IMR-90 (cell line): ENCODE results near the gene LINGO1. TPM values are rescaled to one million over a fixed set of nuclear protein-coding genes. Genes with fewer than 3 reads are reported as not detected.

ENCODE experiments used
- ATAC-seq: fragments of 200-7000 bp; cut with Tn5 transposase; 2 replicates; pipeline ENCODE4 v1.9.1; 2020; ENCODE audit warnings: low read depth, mild to moderate bottlenecking, moderate library complexity
- BruUV-seq: library from RNA; stranded (reverse); fragments of 400-500 nt; replicated peaks from 2 replicates; lab custom pipeline; 2021; lab: Mats Ljungman, UMichigan
- CTCF ChIA-PET: fragments of 300-600 bp; formaldehyde crosslinking; extraction: SDS; loops from one replicate; lab custom pipeline; 2021; ENCODE audit warnings: antibody characterized with exemption; lab: Yijun Ruan, JAX
- POLR2A ChIA-PET: fragments of 300-600 bp; sonication (Branson Sonifier 250); formaldehyde crosslinking; loops from one replicate; lab custom pipeline; 2022; ENCODE audit warnings: antibody characterized with exemption; ENCODE audit not compliant: unreplicated experiment; lab: Charles Lee
- DNase-seq: peaks from one replicate; pipeline ENCODE4 v3.0.0; 2013
- H2AFZ ChIP-seq: replicated peaks from 2 replicates; pipeline ENCODE3; 2013; ENCODE audit warnings: low read length, mild to moderate bottlenecking; ENCODE audit not compliant: poor library complexity
- H2AK5ac ChIP-seq: 2 replicates; pipeline ENCODE4 v1.6.1; 2013; ENCODE audit warnings: low read depth, low read length, inconsistent platforms
- H2AK9ac ChIP-seq: replicated peaks from 2 replicates; pipeline ENCODE3; 2013; ENCODE audit warnings: mild to moderate bottlenecking, low read depth, low read length, moderate library complexity; ENCODE audit not compliant: poor library complexity
- H2BK120ac ChIP-seq: 2 replicates; pipeline ENCODE4 v1.6.1; 2013; ENCODE audit warnings: low read depth, low read length, inconsistent platforms
- H2BK15ac ChIP-seq: 3 replicates; pipeline ENCODE4 v1.6.1; 2013; ENCODE audit warnings: low read depth, low read length, inconsistent platforms
- H2BK20ac ChIP-seq: 2 replicates; pipeline ENCODE4 v1.6.1; 2013; ENCODE audit warnings: low read depth, mild to moderate bottlenecking, inconsistent platforms, low read length, moderate library complexity
- H2BK5ac ChIP-seq: 2 replicates; pipeline ENCODE4 v1.6.1; 2013; ENCODE audit warnings: mild to moderate bottlenecking, low read depth, low read length, inconsistent platforms; ENCODE audit not compliant: poor library complexity, severe bottlenecking
- H3K14ac ChIP-seq: replicated peaks from 2 replicates; pipeline ENCODE4 v1.6.1; 2013; ENCODE audit warnings: low read depth, low read length, inconsistent platforms
- H3K18ac ChIP-seq: 2 replicates; pipeline ENCODE4 v1.6.1; 2013; ENCODE audit warnings: low read depth, low read length, control low read depth
- H3K23ac ChIP-seq: 2 replicates; pipeline ENCODE4 v1.6.1; 2013; ENCODE audit warnings: low read depth, low read length, inconsistent platforms
- H3K27ac ChIP-seq: 2 replicates; pipeline ENCODE4 v1.5.1; 2013; ENCODE audit warnings: mild to moderate bottlenecking, control low read depth, low read length; ENCODE audit not compliant: insufficient read depth
- H3K27me3 ChIP-seq: 2 replicates; pipeline ENCODE4 v1.6.1; 2013; ENCODE audit warnings: low read length; ENCODE audit not compliant: control insufficient read depth, insufficient read depth
- H3K36me3 ChIP-seq: 2 replicates; pipeline ENCODE4 v1.6.1; 2013; ENCODE audit warnings: low read length, mixed read lengths; ENCODE audit not compliant: control insufficient read depth, insufficient read depth
- H3K4ac ChIP-seq: 2 replicates; pipeline ENCODE4 v1.6.1; 2013; ENCODE audit warnings: low read depth, low read length, inconsistent platforms
- H3K4me1 ChIP-seq: 2 replicates; pipeline ENCODE4 v1.6.1; 2013; ENCODE audit warnings: low read length, mixed read lengths; ENCODE audit not compliant: control insufficient read depth, insufficient read depth
- H3K4me2 ChIP-seq: 2 replicates; pipeline ENCODE4 v1.6.1; 2013; ENCODE audit warnings: low read depth, mild to moderate bottlenecking, control low read depth, low read length, moderate library complexity
- H3K4me3 ChIP-seq: 2 replicates; pipeline ENCODE4 v1.5.1; 2013; ENCODE audit warnings: low read depth, mild to moderate bottlenecking, control low read depth, low read length, moderate library complexity; ENCODE audit not compliant: insufficient read depth
- H3K56ac ChIP-seq: 2 replicates; pipeline ENCODE4 v1.6.1; 2013; ENCODE audit warnings: low read length, inconsistent platforms; ENCODE audit not compliant: insufficient read depth; ENCODE audit errors: extremely low read depth
- H3K79me1 ChIP-seq, 2 experiments: 2 replicates each; pipeline ENCODE4 v1.6.1; 2013; ENCODE audit warnings: low read length in 2 of 2, inconsistent platforms in 1 of 2, low read depth in 1 of 2
- H3K9ac ChIP-seq: 2 replicates; pipeline ENCODE4 v1.6.1; 2013; ENCODE audit warnings: low read depth, low read length, control low read depth
- H3K9me1 ChIP-seq: 2 replicates; pipeline ENCODE4 v1.6.1; 2013; ENCODE audit warnings: low read length, inconsistent platforms; ENCODE audit not compliant: insufficient read depth
- H3K9me3 ChIP-seq: 2 replicates; pipeline ENCODE4 v1.6.1; 2013; ENCODE audit warnings: low read length; ENCODE audit not compliant: control insufficient read depth, insufficient read depth
- H4K20me1 ChIP-seq: 2 replicates; pipeline ENCODE4 v1.6.1; 2013; ENCODE audit warnings: low read length, inconsistent platforms; ENCODE audit not compliant: insufficient read depth
- H4K5ac ChIP-seq: 2 replicates; pipeline ENCODE4 v1.6.1; 2013; ENCODE audit warnings: mild to moderate bottlenecking, low read depth, low read length, control low read depth
- H4K8ac ChIP-seq, 2 experiments: 2 replicates each; pipeline ENCODE4 v1.6.1; 2013; ENCODE audit warnings: low read depth in 2 of 2, low read length in 2 of 2, control low read depth in 1 of 2, inconsistent platforms in 1 of 2
- H4K91ac ChIP-seq: 2 replicates; pipeline ENCODE4 v1.6.1; 2013; ENCODE audit warnings: low read depth, low read length, inconsistent platforms; ENCODE audit not compliant: insufficient read depth
- CEBPB ChIP-seq: IDR thresholded peaks from 2 replicates; pipeline ENCODE4 v1.6.1; 2012; ENCODE audit warnings: low read depth, low read length, improper control_type of control experiment
- CHD1 ChIP-seq: IDR thresholded peaks from 2 replicates; pipeline ENCODE4 v1.6.1; 2012; ENCODE audit warnings: low read depth, low read length, improper control_type of control experiment
- CTCF ChIP-seq: conservative IDR thresholded peaks from 2 replicates; pipeline ENCODE4 v1.5.1; 2012; ENCODE audit warnings: mild to moderate bottlenecking, low read depth, low read length, improper control_type of control experiment
- FOS ChIP-seq: fragments of 150-350 bp; IDR thresholded peaks from 2 replicates; pipeline ENCODE4 v1.6.1; 2016; ENCODE audit warnings: low read depth, low read length
- MAZ ChIP-seq: IDR thresholded peaks from 2 replicates; pipeline ENCODE4 v1.6.1; 2012; ENCODE audit warnings: low read depth, mild to moderate bottlenecking, low read length, improper control_type of control experiment, moderate library complexity, borderline replicate concordance
- NFE2L2 ChIP-seq: fragments of 150-350 bp; IDR thresholded peaks from 2 replicates; pipeline ENCODE4 v1.6.1; 2016; ENCODE audit warnings: low read depth, mild to moderate bottlenecking, low read length
- POLR2A ChIP-seq: IDR thresholded peaks from 2 replicates; pipeline ENCODE4 v1.6.1; 2012; ENCODE audit warnings: mild to moderate bottlenecking, low read depth, low read length
- RCOR1 ChIP-seq: IDR thresholded peaks from 2 replicates; pipeline ENCODE4 v1.6.1; 2012; ENCODE audit warnings: mild to moderate bottlenecking, low read length, improper control_type of control experiment; ENCODE audit not compliant: insufficient replicate concordance
- SMC3 ChIP-seq: fragments of 150-350 bp; IDR thresholded peaks from 2 replicates; pipeline ENCODE4 v1.6.1; 2016; ENCODE audit warnings: low read depth, mild to moderate bottlenecking, antibody characterized with exemption, low read length, moderate library complexity
- USF2 ChIP-seq: fragments of 150-350 bp; IDR thresholded peaks from 2 replicates; pipeline ENCODE4 v1.6.1; 2017; ENCODE audit warnings: mild to moderate bottlenecking, antibody characterized with exemption, low read length, low read depth
- WGBS, 2 experiments: methylation state at CpG; one replicate each; pipeline versions ENCODE4 v1.1.5 to v1.1.7; 2013; ENCODE audit warnings: missing lambda C conversion rate in 2 of 2; ENCODE audit not compliant: insufficient read length in 1 of 2; ENCODE audit errors: extremely low coverage in 2 of 2; 5-methylcytosine and 5-hydroxymethylcytosine counted together
- dilution Hi-C: fragments of 300-500 bp; cut with HindIII; formaldehyde crosslinking; loops from one replicate; pipeline ENCODE4 v1.14.3; 2018; ENCODE audit warnings: low sequenced_read_pairs; ENCODE audit not compliant: unreplicated experiment
- in situ Hi-C: fragments of 300-500 bp; cut with MboI; formaldehyde crosslinking; loops from 3 replicates; pipeline ENCODE4 v1.14.3; 2019; ENCODE audit warnings: low sequenced_read_pairs, inconsistent platforms, mixed read lengths
- intact Hi-C: fragments of 100-400 bp; cut with micrococcal nuclease; formaldehyde crosslinking; loops from 2 replicates; pipeline ENCODE4 v1.10.0; 2022
- polyA plus RNA-seq, 3 experiments: library from polyadenylated mRNA; depleted of rRNA; stranded (reverse); fragments of >200 nt; gene quantifications; 2 replicates each; pipeline ENCODE4 v1.2.3, GENCODE V29; 2012; ENCODE audit warnings: low replicate concordance in 1 of 3
- total RNA-seq: library from RNA; depleted of rRNA; stranded (reverse); fragments of >200 nt; gene quantifications from 2 replicates; pipeline ENCODE4 v1.2.3, GENCODE V29; 2012

LINGO1 gene
- total and polyA plus RNA-seq, 2 of the 4 experiments (the other 2 are of a cell fraction), result 0.05 TPM; not detected in 1

- no peaks in the 10 kb centered on the region for H3K4me1 ChIP-seq
- dilution Hi-C loops (no loop called here), intact Hi-C loops (no loop called here), in situ Hi-C loops (no loop called here)
- DNase-seq, result no peak
- H4K91ac ChIP-seq, result no peak overlapping the region
- H3K4me3 ChIP-seq, result no peak overlapping the region
- no peaks in the 10 kb centered on the region for H3K9me1 ChIP-seq
- H2AK9ac ChIP-seq, result no peak overlapping the region
- H3K27ac ChIP-seq, result no peak overlapping the region
- no peak overlapping the region for H2BK15ac ChIP-seq
- H4K5ac ChIP-seq, result no peak overlapping the region
- no peaks in the 10 kb centered on the region for H3K36me3 ChIP-seq
- WGBS, 2 experiments, result 83% methylated on average over 2 of the region's 3 CpGs; no CpG with 5 or more reads in 1 of the 2 experiments
- no peak for TF ChIP-seq POLR2A
- TF ChIP-seq CEBPB, result no peak
- TF ChIP-seq CTCF, result no peak
- no peak for TF ChIP-seq SMC3
- no peak for TF ChIP-seq FOS
- TF ChIP-seq NFE2L2, result no peak
- no peak for TF ChIP-seq RCOR1
- TF ChIP-seq CHD1, result no peak
- TF ChIP-seq USF2, result no peak
- TF ChIP-seq MAZ, result no peak
- H3K9ac ChIP-seq, result no peak overlapping the region
- no peak overlapping the region for H3K23ac ChIP-seq
- H3K4me2 ChIP-seq, result no peak overlapping the region
- no peak for ATAC-seq
- CTCF ChIA-PET, result no interaction called here
- no peak overlapping the region for H2BK20ac ChIP-seq
- BruUV-seq, result no TSS peak
- no peak overlapping the region for H3K56ac ChIP-seq
- no peak overlapping the region for H2BK120ac ChIP-seq
- H3K18ac ChIP-seq, result no peak overlapping the region
- H3K27me3 ChIP-seq, result peaks cover 78% of the 10 kb centered on the region
- no peaks in the 10 kb centered on the region for H3K79me1 ChIP-seq
- no peak overlapping the region for H3K14ac ChIP-seq
- H3K9me3 ChIP-seq, result no peaks in the 10 kb centered on the region; the same call in 1 of the 2 replicates
- no peak overlapping the region for H3K4ac ChIP-seq
- no peaks in the 10 kb centered on the region for H4K20me1 ChIP-seq
- no peak overlapping the region for H4K8ac ChIP-seq
- H2AFZ ChIP-seq, result no peak overlapping the region
- POLR2A ChIA-PET, result no interaction called here
- no peak overlapping the region for H2AK5ac ChIP-seq
- no peak overlapping the region for H2BK5ac ChIP-seq
These were observed 7.3 kb downstream of the LINGO1 start for GRCh38 chr15:77625376-77625775.
